ENCODE measurements around the gene GOLGA8Q.
A peak's percentile ranks its signal among the peaks of the same experiment; 100 is the strongest.
"Not testable (repeated sequence)": the region's sequence is repeated elsewhere in the genome, so short reads cannot be mapped to it uniquely, and the experiment has no call there.

The GOLGA8Q gene, protein sequence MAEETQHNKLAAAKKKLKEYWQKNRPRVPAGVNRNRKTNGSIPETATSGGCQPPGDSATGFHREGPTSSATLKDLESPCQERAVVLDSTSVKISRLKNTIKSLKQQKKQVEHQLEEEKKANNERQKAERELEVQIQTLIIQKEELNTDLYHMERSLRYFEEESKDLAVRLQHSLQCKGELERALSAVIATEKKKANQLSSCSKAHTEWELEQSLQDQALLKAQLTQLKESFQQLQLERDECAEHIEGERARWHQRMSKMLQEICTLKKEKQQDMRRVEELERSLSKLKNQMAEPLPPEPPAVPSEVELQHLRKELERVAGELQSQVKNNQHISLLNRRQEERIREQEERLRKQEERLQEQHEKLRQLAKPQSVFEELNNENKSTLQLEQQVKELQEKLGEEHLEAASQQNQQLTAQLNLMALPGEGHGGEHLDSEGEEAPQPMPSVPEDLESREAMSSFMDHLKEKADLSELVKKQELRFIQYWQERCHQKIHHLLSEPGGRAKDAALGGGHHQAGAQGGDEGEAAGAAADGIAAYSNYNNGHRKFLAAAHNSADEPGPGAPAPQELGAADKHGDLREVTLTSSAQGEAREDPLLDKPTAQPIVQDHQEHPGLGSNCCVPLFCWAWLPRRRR

GRCh38 chr15:30551750-30552149, at the start of gene GOLGA8Q:
Gene GOLGA8Q (plus strand): TSS chr15:30552050. CDS start chr15:30552078, 28 bp downstream.
- DNase-seq (ENCODE audit: low read depth) = not testable (repeated sequence)

- not testable (repeated sequence) for DNase-seq (ENCODE audit: low read depth)
Measured at GRCh38 chr15:30502904-30503781, 48.7 kb upstream of the GOLGA8Q start.

DNA sequence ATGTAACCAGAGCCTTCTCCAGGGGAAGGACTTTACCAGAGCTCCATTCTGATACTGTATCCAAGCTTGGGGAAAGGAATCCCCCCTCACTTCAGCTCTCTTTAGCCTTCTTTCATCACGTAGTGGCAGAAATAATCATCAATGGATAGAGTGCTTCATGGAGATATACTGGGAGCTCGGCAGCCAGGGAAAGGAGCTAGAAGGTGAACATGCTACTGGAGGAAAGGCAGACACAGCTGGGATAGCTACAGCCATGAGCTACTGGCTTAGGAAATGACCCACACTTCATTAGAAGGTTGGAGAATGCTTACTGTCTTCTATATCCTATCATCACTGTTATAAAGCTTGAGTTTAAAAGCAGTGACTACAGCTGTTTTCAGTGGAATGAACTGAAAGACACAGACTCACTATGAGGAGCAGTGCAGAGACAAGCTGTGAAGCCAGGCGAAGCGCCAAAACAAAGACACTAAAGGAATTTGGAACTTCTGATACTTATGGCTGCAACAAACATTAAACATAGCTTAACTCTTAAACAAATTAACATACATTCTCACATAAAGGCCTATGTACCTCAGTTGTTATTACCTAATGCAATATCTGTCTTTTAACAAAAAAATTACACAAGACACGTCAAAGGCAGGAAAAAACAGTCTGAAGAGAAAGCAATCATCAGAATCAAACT, 47.5 kb upstream of the GOLGA8Q start:
- peak; percentile 12 for DNase-seq (ENCODE audit: low read depth)

GRCh38 chr15:30514545-30514944, 37.3 kb upstream of the GOLGA8Q start:
- DNase-seq (ENCODE audit: low read depth) = not testable (repeated sequence)

DNA sequence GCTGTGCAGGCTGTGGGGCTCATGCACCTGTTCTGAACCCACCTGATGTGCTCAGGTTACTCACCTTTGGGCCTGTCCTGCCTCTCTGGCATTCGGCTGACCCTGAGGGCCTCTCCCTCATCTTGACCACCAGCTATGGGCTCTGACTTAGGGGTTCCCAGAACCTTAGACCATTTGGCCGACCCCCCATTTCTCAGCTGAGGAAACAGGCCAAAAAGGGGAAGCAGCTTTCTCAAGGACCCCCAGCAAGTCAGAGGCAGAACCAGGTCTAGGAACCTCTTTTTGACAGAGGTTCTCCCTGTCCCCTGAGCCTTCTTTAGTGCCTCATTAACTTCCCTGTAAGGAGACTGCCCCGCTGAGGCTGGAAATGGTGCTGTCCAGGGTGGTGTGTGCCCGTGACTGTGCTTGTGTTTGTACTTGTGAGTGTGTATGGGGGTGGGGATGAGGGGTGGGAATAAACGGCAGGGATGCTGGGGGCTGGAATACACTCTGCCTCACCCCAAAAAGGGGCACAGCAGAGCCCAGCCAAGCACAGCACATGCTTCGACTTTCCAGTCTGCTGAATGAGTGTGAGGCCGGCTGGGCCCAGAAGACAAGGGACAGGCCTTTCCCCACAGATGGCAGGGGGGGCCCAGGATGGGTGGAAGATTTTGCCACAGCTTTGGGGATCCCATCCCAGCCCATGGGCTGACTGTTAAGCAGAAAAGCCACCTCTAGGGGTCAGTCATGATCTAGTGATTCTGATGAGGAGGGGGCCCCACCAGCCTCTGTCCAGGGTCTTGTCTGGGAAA, 28.2 kb upstream of the GOLGA8Q start:
- DNase-seq (ENCODE audit: low read depth) = not testable (repeated sequence)

DNA sequence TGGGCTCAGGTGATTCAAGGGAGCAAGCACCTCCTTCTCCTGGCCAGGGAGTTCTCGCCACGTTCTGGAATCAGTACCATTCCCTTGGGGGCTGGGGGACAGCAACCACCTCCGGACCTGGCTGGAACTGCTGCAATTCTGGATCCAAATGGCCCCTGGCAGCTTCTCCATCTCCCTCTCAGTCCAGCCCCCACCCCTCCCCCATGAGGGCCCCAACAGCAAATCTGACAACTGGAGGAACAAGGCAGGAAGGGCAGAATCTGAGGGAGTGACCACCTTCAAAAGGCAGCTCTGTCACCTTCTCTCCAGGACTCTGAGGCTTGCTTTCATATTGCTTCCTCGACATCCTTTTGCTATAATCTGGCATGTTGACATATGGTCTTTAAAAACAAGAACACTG, 25.9 kb upstream of the GOLGA8Q start:
- DNase-seq (ENCODE audit: low read depth) = not testable (repeated sequence)

- DNase-seq (ENCODE audit: low read depth) = not testable (repeated sequence)
Measured at GRCh38 chr15:30529049-30529448, 22.8 kb upstream of the GOLGA8Q start.

DNA sequence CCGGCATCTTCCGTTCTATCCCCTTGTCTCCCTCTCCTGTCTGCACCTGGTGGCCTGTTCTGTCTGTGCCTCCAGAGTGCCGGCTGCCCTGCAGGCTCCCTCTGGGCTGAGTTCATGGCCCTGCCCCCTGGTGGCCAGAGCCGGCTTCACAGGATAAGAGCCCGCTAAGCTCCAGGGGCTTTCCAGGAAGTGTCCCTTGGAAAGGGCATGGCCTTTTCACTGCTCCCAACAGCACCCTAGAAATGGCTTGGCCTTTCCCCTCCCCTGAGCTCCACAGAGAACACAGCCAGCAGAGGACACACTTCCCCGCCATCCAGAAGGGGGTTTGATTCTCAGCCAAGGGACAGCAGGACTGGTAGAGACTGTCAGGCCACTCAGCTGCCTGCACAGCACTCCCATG, 15.1 kb downstream of the GOLGA8Q start:
- peak; percentile 0 for DNase-seq (ENCODE audit: low read depth)

GRCh38 chr15:30573012-30573491, 21.2 kb downstream of the GOLGA8Q start:
- not testable (repeated sequence) for DNase-seq (ENCODE audit: low read depth)

- not testable (repeated sequence) for DNase-seq (ENCODE audit: low read depth)
Measured at GRCh38 chr15:30579394-30579970, 27.6 kb downstream of the GOLGA8Q start.

GRCh38 chr15:30580716-30581115, 28.9 kb downstream of the GOLGA8Q start:
- not testable (repeated sequence) for DNase-seq (ENCODE audit: low read depth)

GRCh38 chr15:30598953-30599352, 47.1 kb downstream of the GOLGA8Q start:
- not testable (repeated sequence) for DNase-seq (ENCODE audit: low read depth)

DNA sequence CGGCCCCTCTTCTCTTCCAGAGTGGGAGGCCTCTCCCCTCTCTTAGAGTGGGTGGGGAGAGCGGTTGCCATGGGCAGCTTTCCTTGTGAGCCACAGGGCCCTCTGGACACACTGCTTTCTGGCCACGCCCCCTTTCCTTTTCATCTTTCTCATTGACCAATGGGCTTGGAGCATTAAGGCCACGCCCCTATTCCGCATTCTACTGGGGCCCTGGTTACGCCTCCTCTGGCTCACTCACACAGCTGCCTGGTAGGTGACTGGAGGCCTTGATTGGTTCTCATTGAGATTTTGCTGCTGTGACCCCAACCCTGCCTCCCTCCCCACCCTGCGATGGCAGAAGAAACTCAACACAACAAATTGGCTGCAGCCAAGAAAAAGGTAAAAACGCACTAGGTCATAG, 51.9 kb downstream of the GOLGA8Q start, which contains the start of gene GOLGA8H:
Gene GOLGA8H (plus strand): TSS at position 233 of the 400 bp plus-strand sequence. CDS start 98 bp downstream, at position 331.
- not testable (repeated sequence) for DNase-seq (ENCODE audit: low read depth)

Measured in EH (cell line).